Small intestine (tissue), 16 donors: ENCODE results near the gene DNAJB14. TPM values are rescaled to one million over a fixed set of nuclear protein-coding genes. Genes with fewer than 3 reads are reported as not detected.

Experiments
- DNase-seq, 2 donors: peaks; one replicate each; pipeline versions ENCODE4 v3.0.0 to v3.0.0-alpha.2; 2013
- FAIRE-seq: peaks from 2 replicates; lab custom pipeline; 2012; peaks lifted over from hg19 to GRCh38; lab: Jason Lieb, UNC
- H3K27ac ChIP-seq, 3 donors: one replicate each; pipeline ENCODE4 v1.5.1; 2013; ENCODE audit warnings: low read length in 2 of 3, mild to moderate bottlenecking in 2 of 3, control low read depth in 1 of 3, inconsistent platforms in 1 of 3, low read depth in 1 of 3, moderate library complexity in 1 of 3
- H3K27me3 ChIP-seq, 3 donors: one replicate each; pipeline ENCODE4 v1.6.1; 2013; ENCODE audit warnings: low read length in 3 of 3, inconsistent platforms in 1 of 3; ENCODE audit not compliant: control insufficient read depth in 3 of 3, insufficient read depth in 3 of 3
- H3K36me3 ChIP-seq, 3 donors: one replicate each; pipeline ENCODE4 v1.6.1; 2013; ENCODE audit warnings: low read length in 3 of 3, inconsistent platforms in 1 of 3, low read depth in 1 of 3, mild to moderate bottlenecking in 1 of 3, moderate library complexity in 1 of 3; ENCODE audit not compliant: control insufficient read depth in 3 of 3, insufficient read depth in 2 of 3
- H3K4me1 ChIP-seq, 3 donors: one replicate each; pipeline ENCODE4 v1.6.1; 2013; ENCODE audit warnings: low read length in 2 of 3, inconsistent platforms in 1 of 3, low read depth in 1 of 3, mild to moderate bottlenecking in 1 of 3, moderate library complexity in 1 of 3; ENCODE audit not compliant: control insufficient read depth in 3 of 3, insufficient read depth in 2 of 3
- H3K4me3 ChIP-seq, 3 donors: one replicate each; pipeline ENCODE4 v1.5.1; 2013; ENCODE audit warnings: low read length in 3 of 3, control low read depth in 1 of 3, inconsistent platforms in 1 of 3, low read depth in 1 of 3, mild to moderate bottlenecking in 1 of 3, moderate library complexity in 1 of 3
- H3K9me3 ChIP-seq, 2 donors: one replicate each; pipeline ENCODE4 v1.6.1; 2013; ENCODE audit warnings: low read depth in 1 of 2, low read length in 1 of 2; ENCODE audit not compliant: control insufficient read depth in 2 of 2, insufficient read depth in 1 of 2
- WGBS, 3 donors: extraction: QIAGEN DNeasy Blood & Tissue Kit; methylation state at CpG; one replicate each; pipeline ENCODE4 v1.1.7; 2013; 5-methylcytosine and 5-hydroxymethylcytosine counted together
- long read RNA-seq, 10 donors: transcript quantifications; one replicate each; lab custom pipeline, GENCODE V29; 2026
- polyA plus RNA-seq, 4 donors: library from polyadenylated mRNA; stranded (reverse) in 3 of 4; unstranded in 1 of 4; fragments of 200-250 nt in 3 of 4; fragments of 120-200 nt in 1 of 4; gene quantifications; one replicate each; pipeline versions ENCODE4 v1.2.1 to v1.2.3, GENCODE V29; 2013
- donor health status: healthy with polysubstance abuse.
- donor health status: control.
- donor health status: control.
- donor health status: Bipolar disorder and iron deficiency.
- donor health status: healthy.

Gene DNAJB14
- 10 to 100 TPM in 2 of 4 donors, 1 to 10 TPM in 2; 8.6 to 31.9 (median 9.9) TPM for polyA plus RNA-seq
- long read RNA-seq, donor 1, full-length matches to known transcripts, result 12 of 12 reads
- long read RNA-seq, donor 1, partial matches to known transcripts, result 0 of 12 reads
- long read RNA-seq, donor 1, other reads (novel, unspliced or antisense), result 0 of 12 reads
- long read RNA-seq, donor 2, full-length matches to known transcripts, result 3 of 3 reads
- long read RNA-seq, donor 2, partial matches to known transcripts, result 0 of 3 reads
- long read RNA-seq, donor 2, other reads (novel, unspliced or antisense), result 0 of 3 reads
- long read RNA-seq, donor 3, full-length matches to known transcripts, result 3 of 8 reads
- long read RNA-seq, donor 3, partial matches to known transcripts, result 5 of 8 reads
- long read RNA-seq, donor 3, other reads (novel, unspliced or antisense), result 0 of 8 reads
- long read RNA-seq, donor 4, result 0 reads
- long read RNA-seq, donor 5, full-length matches to known transcripts, result 1 of 1 reads
- long read RNA-seq, donor 5, partial matches to known transcripts, result 0 of 1 reads
- long read RNA-seq, donor 5, other reads (novel, unspliced or antisense), result 0 of 1 reads
- long read RNA-seq, donor 6, full-length matches to known transcripts, result 4 of 4 reads
- long read RNA-seq, donor 6, partial matches to known transcripts, result 0 of 4 reads
- long read RNA-seq, donor 6, other reads (novel, unspliced or antisense), result 0 of 4 reads
- long read RNA-seq, donor 7, full-length matches to known transcripts, result 1 of 1 reads
- long read RNA-seq, donor 7, partial matches to known transcripts, result 0 of 1 reads
- long read RNA-seq, donor 7, other reads (novel, unspliced or antisense), result 0 of 1 reads
- long read RNA-seq, donor 8, full-length matches to known transcripts, result 1 of 1 reads
- long read RNA-seq, donor 8, partial matches to known transcripts, result 0 of 1 reads
- long read RNA-seq, donor 8, other reads (novel, unspliced or antisense), result 0 of 1 reads
- long read RNA-seq, donor 9, result 0 reads
- long read RNA-seq, donor 10, full-length matches to known transcripts, result 6 of 6 reads
- long read RNA-seq, donor 10, partial matches to known transcripts, result 0 of 6 reads
- long read RNA-seq, donor 10, other reads (novel, unspliced or antisense), result 0 of 6 reads

- no peak for FAIRE-seq
- 0 to 1% (median 0%) methylated on average over 66 to 87 of the region's 87 CpGs for WGBS, 3 donors
- H3K4me1 ChIP-seq, result peaks cover 0 to 16% (median 9%) of the 10 kb centered on the region in 3 donors
These were observed at the start of gene DNAJB14 for GRCh38 chr4:99946356-99947189. DNAJB14 (minus strand) TSS chr4:99946618; CDS start chr4:99946571, 47 bp downstream.

DNA sequence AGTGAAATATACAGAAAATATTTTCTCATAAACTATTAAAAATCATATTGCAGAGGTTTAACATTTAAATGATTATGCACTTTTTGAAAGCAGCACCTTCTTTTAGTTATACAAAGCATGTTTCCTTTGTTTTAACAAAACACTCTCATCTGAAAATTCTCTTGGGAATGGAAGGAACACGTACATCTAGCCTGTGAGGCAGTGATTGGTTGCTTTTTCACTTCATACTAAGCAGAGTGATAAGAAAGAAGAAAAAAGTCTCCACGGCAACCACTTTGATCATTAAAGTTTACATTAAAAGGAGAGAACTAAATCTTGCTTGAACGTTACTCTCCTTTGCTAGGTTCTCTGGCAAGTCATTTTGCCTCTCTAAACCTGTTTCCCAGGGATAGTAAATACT is 45.3 kb upstream of the DNAJB14 start:
- no peaks in the 10 kb centered on the region for H3K4me1 ChIP-seq
- WGBS, 3 donors, result 27 to 53% (median 44%) methylated on average over 3 of the region's 3 CpGs
- no peak for DNase-seq
- no peak overlapping the region for H3K27ac ChIP-seq
- no peaks in the 10 kb centered on the region for H3K27me3 ChIP-seq
- no peak for FAIRE-seq
- no peaks in the 10 kb centered on the region for H3K36me3 ChIP-seq
- no peaks in the 10 kb centered on the region for H3K9me3 ChIP-seq
- H3K4me3 ChIP-seq, result no peak overlapping the region

More at GRCh38 chr4:99946356-99947189, at the start of gene DNAJB14:
- Histone ChIP-seq H3K27me3 (no peaks in the 10 kb centered on the region), H3K4me3 (peak within 1 kb of the TSS; percentile 74 to 100 (median 88)), H3K9me3 (no peaks in the 10 kb centered on the region), H3K27ac (peak within 1 kb of the TSS; percentile 97 to 100 (median 98)), H3K36me3 (no peaks in the 10 kb centered on the region)
- DNase-seq, result peak; percentile 83 to 93

GRCh38 chr4:99987681-99988080 is 41.3 kb upstream of the DNAJB14 start:
- Histone ChIP-seq H3K4me1 (no peaks in the 10 kb centered on the region), H3K27me3 (no peaks in the 10 kb centered on the region), H3K27ac (no peak overlapping the region), H3K36me3 (no peaks in the 10 kb centered on the region), H3K4me3 (no peak overlapping the region), H3K9me3 (no peaks in the 10 kb centered on the region)
- DNase-seq (no peak), FAIRE-seq (no peak)

DNA sequence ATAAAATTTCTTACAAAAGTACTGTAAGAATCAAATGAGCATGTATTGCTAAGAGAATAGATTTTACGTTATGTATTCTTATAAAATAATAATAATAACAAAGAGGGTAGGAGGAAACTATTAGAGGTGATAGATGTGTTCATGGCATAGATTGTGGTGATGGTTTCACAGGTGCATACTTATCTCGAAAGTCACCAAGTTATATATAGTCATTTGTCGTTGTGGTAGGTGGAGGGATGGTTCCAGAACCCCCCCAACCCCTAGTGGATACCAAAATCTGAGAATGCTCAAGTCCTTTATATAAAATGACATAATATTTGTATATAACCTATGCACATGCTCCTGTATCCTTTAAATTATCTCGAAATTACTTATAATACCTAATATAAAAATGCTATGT is 40.4 kb upstream of the DNAJB14 start:
- no peaks in the 10 kb centered on the region for H3K4me1 ChIP-seq
- FAIRE-seq (no peak), DNase-seq (no peak)
- H3K9me3 ChIP-seq, result no peaks in the 10 kb centered on the region
- H3K4me3 ChIP-seq, result no peak overlapping the region
- H3K27me3 ChIP-seq, result no peaks in the 10 kb centered on the region
- 80 to 89% (median 82%) methylated on average over 4 of the region's 4 CpGs for WGBS, 3 donors
- no peak overlapping the region for H3K27ac ChIP-seq
- no peaks in the 10 kb centered on the region for H3K36me3 ChIP-seq

GRCh38 chr4:99983289-99983943 is 37.0 kb upstream of the DNAJB14 start:
- Histone ChIP-seq H3K4me3 (no peak overlapping the region), H3K9me3 (no peaks in the 10 kb centered on the region), H3K27ac (no peak overlapping the region), H3K27me3 (no peaks in the 10 kb centered on the region), H3K36me3 (no peaks in the 10 kb centered on the region), H3K4me1 (no peaks in the 10 kb centered on the region)
- DNase-seq, result no peak
- 58 to 71% (median 67%) methylated on average over 4 of the region's 4 CpGs for WGBS, 3 donors
- no peak for FAIRE-seq

DNA sequence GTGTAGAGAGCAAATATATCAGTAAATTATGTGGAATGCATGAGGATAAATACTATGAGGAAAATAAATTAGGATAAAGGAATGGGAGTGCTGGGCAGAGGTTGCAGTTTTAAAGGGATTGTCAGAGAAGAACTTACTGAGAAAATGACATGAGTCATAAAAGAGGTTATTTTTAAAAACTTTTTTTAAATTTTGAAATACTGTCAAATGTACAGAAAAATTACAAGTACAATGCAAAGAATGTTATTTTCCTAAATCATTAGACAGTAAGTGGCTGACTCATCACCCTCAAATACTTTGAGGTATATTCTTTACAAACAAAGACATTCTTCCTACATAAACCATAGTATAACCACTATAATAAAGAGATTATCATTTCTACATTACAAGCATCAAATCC is 33.5 kb upstream of the DNAJB14 start:
- Histone ChIP-seq H3K4me3 (no peak overlapping the region), H3K4me1 (no peaks in the 10 kb centered on the region), H3K27me3 (no peaks in the 10 kb centered on the region), H3K36me3 (no peaks in the 10 kb centered on the region), H3K9me3 (no peaks in the 10 kb centered on the region), H3K27ac (no peak overlapping the region)
- no peak for DNase-seq
- FAIRE-seq, result no peak

DNA sequence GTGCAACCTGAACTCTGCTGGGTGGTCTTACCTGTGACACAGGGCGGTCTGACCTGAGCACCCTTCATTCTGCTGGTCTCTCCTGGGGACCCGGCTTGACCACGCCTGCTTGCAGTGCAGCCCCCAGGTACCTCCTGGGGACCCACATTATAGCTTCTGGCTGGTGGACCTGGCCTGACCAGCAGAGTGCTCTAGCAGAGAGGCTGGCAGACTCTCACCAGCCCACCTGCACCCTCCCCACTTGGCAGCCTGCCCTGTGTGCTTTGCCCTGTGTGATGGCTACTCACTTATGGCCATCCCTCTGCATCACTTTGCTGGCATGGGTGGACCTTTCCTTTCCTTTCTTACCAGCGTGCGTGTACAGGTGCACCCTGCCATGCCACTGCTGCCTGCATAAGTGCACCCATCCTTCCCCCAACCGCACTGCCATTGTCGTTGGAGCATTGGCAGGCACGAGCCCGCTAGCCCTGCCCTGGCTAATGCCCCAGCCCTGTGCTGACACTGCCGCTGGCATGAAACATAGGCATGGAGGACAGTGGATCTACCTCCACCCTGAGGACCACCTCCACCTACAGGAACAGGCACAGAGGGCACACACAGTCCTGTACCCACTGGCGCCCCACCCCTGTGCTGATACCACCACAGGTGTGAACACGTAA is 25.2 kb upstream of the DNAJB14 start:
- Histone ChIP-seq H3K36me3 (no peaks in the 10 kb centered on the region), H3K27me3 (no peaks in the 10 kb centered on the region), H3K9me3 (no peaks in the 10 kb centered on the region), H3K27ac (no peak overlapping the region), H3K4me1 (no peaks in the 10 kb centered on the region), H3K4me3 (no peak overlapping the region)
- 95 to 99% (median 97%) methylated on average over 12 of the region's 12 CpGs for WGBS, 3 donors
- no peak for FAIRE-seq
- DNase-seq, result no peak
